ENCODE data around the gene DLX3. TPM values are rescaled to one million over a fixed set of nuclear protein-coding genes. Genes with fewer than 3 reads are reported as not detected.

Gene DLX3
- total and polyA plus RNA-seq, 2 of the 8 experiments (the other 6 are each of a cell fraction or from before 2014, with no cell fraction given) = 0.15 to 0.20 TPM

- peaks cover 54 to 99% (median 89%) of the 10 kb centered on the region in 4 experiments for H3K27me3 ChIP-seq (replicated peaks in 1 of 4; ENCODE audit: control insufficient read depth in 3 of 4, extremely low read depth in 1 of 4, insufficient read depth in 3 of 4, low read length in 3 of 4)
- no peak overlapping the region for H3K14ac ChIP-seq (ENCODE audit: insufficient read length)
- peaks cover 7 to 44% (median 24%) of the 10 kb centered on the region in 4 experiments for H3K4me1 ChIP-seq (replicated peaks in 1 of 4; ENCODE audit: control insufficient read depth in 3 of 4, insufficient read depth in 4 of 4, low read length in 3 of 4)
- H3K79me1 ChIP-seq (ENCODE audit: low read depth, low read length) = no peaks in the 10 kb centered on the region
- H2BK120ac ChIP-seq (replicated peaks; ENCODE audit: low read depth, low read length) = no peak overlapping the region
- no peak overlapping the region for H4K5ac ChIP-seq (ENCODE audit: insufficient read length, low read depth, low read length)
- H3K4me3 ChIP-seq (ENCODE audit: extremely low read depth in 1 of 4, insufficient read depth in 2 of 4, low read depth in 3 of 4, low read length in 4 of 4) = peak overlapping the region in 1 of 4 experiments; percentile 41; a peak in 1 of 8 replicates
- WGBS, 2 experiments (ENCODE audit: extremely low coverage in 1 of 2, insufficient coverage in 1 of 2, insufficient read length in 1 of 2, insufficient replicate concordance in 2 of 2, low coverage in 1 of 2, low lambda C conversion rate in 2 of 2, missing lambda C conversion rate in 1 of 2) = 51% methylated on average over 13 of the region's 13 CpGs; no CpG with 5 or more reads in 1 of the 2 experiments
- H3K9ac ChIP-seq (replicated peaks in 1 of 4; ENCODE audit: extremely low read depth in 1 of 4, low read depth in 3 of 4, low read length in 3 of 4) = no peak overlapping the region
- H4K20me1 ChIP-seq (replicated peaks in 1 of 2; ENCODE audit: control insufficient read depth in 1 of 2, insufficient read depth in 2 of 2, low read length in 2 of 2) = peaks cover 2 to 14% of the 10 kb centered on the region in 2 experiments
- H4K91ac ChIP-seq (replicated peaks; ENCODE audit: insufficient read length, low read length) = no peak overlapping the region
- no peak overlapping the region for H2BK12ac ChIP-seq (ENCODE audit: low read depth, low read length)
- H3K27ac ChIP-seq (ENCODE audit: low read depth, low read length) = no peak overlapping the region
- H3K23me2 ChIP-seq (ENCODE audit: low read depth, low read length) = peaks cover 18% of the 10 kb centered on the region; the same call in 1 of the 2 replicates
- H2AK5ac ChIP-seq (ENCODE audit: low read depth, low read length) = no peak overlapping the region
- H3K56ac ChIP-seq (replicated peaks; ENCODE audit: insufficient read length, low read depth, low read length) = no peak overlapping the region
- H3K79me2 ChIP-seq (ENCODE audit: control insufficient read depth in 1 of 2, insufficient read depth in 2 of 2, low read length in 2 of 2) = no peaks in the 10 kb centered on the region
- H3K4me2 ChIP-seq (ENCODE audit: insufficient read depth in 1 of 2, low read depth in 2 of 2, low read length in 2 of 2) = peak overlapping the region; percentile 67 to 91; a peak in 2 of 4 replicates
- peaks cover 0 to 5% of the 10 kb centered on the region in 2 experiments; a peak in 1 of 4 replicates for H3K9me3 ChIP-seq (ENCODE audit: insufficient read depth in 2 of 2, low read depth in 1 of 2, low read length in 1 of 2)
- ChIA-PET CTCF (ENCODE audit: partially characterized antibody) (interaction anchor here (1.2 to 18.5 kb wide), 7 partner anchors 15 to 137 kb away, joined by 4 to 547 read pairs (median 156); partner anchors contain the start of gene TAC4), POLR2A (ENCODE audit: partially characterized antibody) (interaction anchor here (3.3 kb wide), 1 partner anchor 29 kb away, joined by 13 read pairs; no protein-coding TSS in a partner anchor)
- TF ChIP-seq PHF8 (conservative IDR thresholded peaks at IDR 0.05; ENCODE audit: low read depth, low read length) (no peak), TEAD4 (IDR thresholded peaks at IDR 0.05; ENCODE audit: low read depth, low read length) (no peak), ATF3 (IDR thresholded peaks at IDR 0.05; ENCODE audit: insufficient read depth, low read depth, low read length) (no peak), SAP30 (IDR thresholded peaks at IDR 0.05; ENCODE audit: insufficient read depth, insufficient replicate concordance, low read length) (no peak), EZH2 (IDR thresholded peaks at IDR 0.05; ENCODE audit: low read depth, low read length, severe bottlenecking) (no peak), RXRA (IDR thresholded peaks at IDR 0.05; ENCODE audit: insufficient read depth, low read depth, low read length) (no peak), JUN (IDR thresholded peaks at IDR 0.05; ENCODE audit: low read depth, low read length) (no peak), GABPA (IDR thresholded peaks at IDR 0.05; ENCODE audit: borderline replicate concordance, insufficient read depth, low read length) (no peak), SIX5 (IDR thresholded peaks at IDR 0.05; ENCODE audit: low read depth, low read length) (no peak)
- no peak overlapping the region for H2BK5ac ChIP-seq (ENCODE audit: low read depth, low read length)
- DNase-seq (ENCODE audit: low read depth in 1 of 2, low spot score in 2 of 2) = peak in 1 of 2 experiments; percentile 47
- H2BK20ac ChIP-seq (ENCODE audit: low read length) = no peak overlapping the region; the same call in 1 of the 2 replicates
- H3K36me3 ChIP-seq (ENCODE audit: control insufficient read depth in 2 of 4, insufficient read depth in 4 of 4, low read length in 3 of 4) = no peaks in the 10 kb centered on the region; a peak in 1 of 8 replicates
- H3K23ac ChIP-seq (ENCODE audit: insufficient read length) = no peak overlapping the region
- no peak overlapping the region for H4K8ac ChIP-seq (ENCODE audit: extremely low read depth, insufficient read depth, low read length)
- H2BK15ac ChIP-seq (ENCODE audit: low read length) = peak overlapping the region; percentile 84; the same call in 1 of the 2 replicates
- H3K4ac ChIP-seq (replicated peaks; ENCODE audit: insufficient read length, low read depth, low read length) = no peak overlapping the region
- no peak for FAIRE-seq
- H3K18ac ChIP-seq (ENCODE audit: extremely low read depth, low read length) = no peak overlapping the region
- no peak overlapping the region for H2AFZ ChIP-seq (ENCODE audit: low read length)
Observed at GRCh38 chr17:49992191-49992932, 2.7 kb downstream of the DLX3 start.
